GM18505 (cell line): ENCODE results near the gene BOLA1.
"Not testable (repeated sequence)": the region's sequence is repeated elsewhere in the genome, so short reads cannot be mapped to it uniquely, and the experiment has no call there.

Source experiments
- ATAC-seq: cut with Tn5 transposase; IDR thresholded peaks from one replicate; pipeline ENCODE4 v1.9.1; 2021; ENCODE audit not compliant: unreplicated experiment
- POLR2A ChIP-seq: IDR thresholded peaks from 4 replicates; pipeline ENCODE4 v1.6.1; 2011; ENCODE audit warnings: borderline replicate concordance; ENCODE audit not compliant: insufficient read depth, insufficient read length; ENCODE audit errors: extremely low read depth

Gene BOLA1

GRCh38 chr1:149899460-149900284 lies at the start of gene BOLA1:
Gene BOLA1 (plus strand): TSS chr1:149899568. CDS start chr1:149900060, 492 bp downstream.
- peak; percentile 85 for ATAC-seq
- peak; percentile 70 for TF ChIP-seq POLR2A

GRCh38 chr1:149849947-149850360 lies 49.4 kb upstream of the BOLA1 start:
- no peak for ATAC-seq

GRCh38 chr1:149850732-149851345 lies 48.5 kb upstream of the BOLA1 start:
- peak; percentile 45 for ATAC-seq

More at GRCh38 chr1:149849947-149850360, 49.4 kb upstream of the BOLA1 start:
- no peak for TF ChIP-seq POLR2A

GRCh38 chr1:149851585-149852213 lies 47.7 kb upstream of the BOLA1 start:
- ATAC-seq: peak; percentile 36

GRCh38 chr1:149852263-149852662 lies 47.1 kb upstream of the BOLA1 start:
- ATAC-seq: peak; percentile 20

GRCh38 chr1:149860271-149860670 lies 39.1 kb upstream of the BOLA1 start:
- ATAC-seq: peak; percentile 4

GRCh38 chr1:149860684-149861496 lies 38.5 kb upstream of the BOLA1 start:
- peak; percentile 53 for ATAC-seq

GRCh38 chr1:149861497-149862054 lies 37.8 kb upstream of the BOLA1 start:
- ATAC-seq: not testable (repeated sequence)

- ATAC-seq: not testable (repeated sequence)
These were observed 32.5 kb upstream of the BOLA1 start for GRCh38 chr1:149866887-149867286.

GRCh38 chr1:149873060-149873459 lies 26.3 kb upstream of the BOLA1 start:
- not testable (repeated sequence) for ATAC-seq

- no peak for TF ChIP-seq POLR2A
- ATAC-seq: no peak
These were observed 22.0 kb upstream of the BOLA1 start for GRCh38 chr1:149877211-149877946.

GRCh38 chr1:149879556-149879955 lies 19.8 kb upstream of the BOLA1 start:
- ATAC-seq: no peak
- no peak for TF ChIP-seq POLR2A

GRCh38 chr1:149881876-149882275 lies 17.5 kb upstream of the BOLA1 start:
- no peak for TF ChIP-seq POLR2A
- no peak for ATAC-seq
